Smooth muscle cell (in vitro differentiated cells): ENCODE data around the gene EEIG2. TPM values are rescaled to one million over a fixed set of nuclear protein-coding genes. Genes with fewer than 3 reads are reported as not detected.

Experiments
- DNase-seq: peaks from one replicate; lab custom pipeline; 2025; ENCODE audit not compliant: unreplicated experiment; lab: John Stamatoyannopoulos, UW
- H2AFZ ChIP-seq: fragments of 200-600 bp; sonication (generic); 2 replicates; pipeline ENCODE4 v1.6.0; 2016; ENCODE audit warnings: antibody characterized with exemption, low read depth, mild to moderate bottlenecking
- H3F3A ChIP-seq: fragments of 200-600 bp; sonication (generic); 2 replicates; pipeline ENCODE4 v1.6.0; 2017; ENCODE audit warnings: antibody characterized with exemption, low read depth
- H3K27ac ChIP-seq: fragments of 200-600 bp; sonication (generic); 2 replicates; pipeline ENCODE4 v1.5.1; 2016; ENCODE audit warnings: low read depth, mild to moderate bottlenecking
- H3K27me3 ChIP-seq: fragments of 200-600 bp; sonication (generic); 2 replicates; pipeline ENCODE4 v1.6.1; 2016; ENCODE audit warnings: low read depth, mild to moderate bottlenecking
- H3K36me3 ChIP-seq: fragments of 200-600 bp; sonication (generic); 2 replicates; pipeline ENCODE4 v1.5.1; 2016; ENCODE audit warnings: low read depth
- H3K4me1 ChIP-seq: fragments of 200-600 bp; sonication (generic); 2 replicates; pipeline ENCODE4 v1.5.1; 2016; ENCODE audit warnings: low read depth
- H3K4me2 ChIP-seq: fragments of 200-600 bp; sonication (generic); 2 replicates; pipeline ENCODE4 v1.6.0; 2016; ENCODE audit warnings: mild to moderate bottlenecking
- H3K4me3 ChIP-seq: fragments of 200-600 bp; sonication (generic); 2 replicates; pipeline ENCODE4 v1.5.1; 2016; ENCODE audit warnings: mild to moderate bottlenecking
- H3K79me2 ChIP-seq: fragments of 200-600 bp; sonication (generic); 2 replicates; pipeline ENCODE4 v1.6.0; 2016; ENCODE audit warnings: low read depth, mild to moderate bottlenecking
- H3K9ac ChIP-seq: fragments of 200-600 bp; sonication (generic); 2 replicates; pipeline ENCODE4 v1.6.0; 2016; ENCODE audit warnings: low read depth
- H3K9me3 ChIP-seq: fragments of 200-600 bp; sonication (generic); replicated peaks from 2 replicates; pipeline ENCODE4 v1.5.1; 2016; ENCODE audit warnings: low read depth
- H4K20me1 ChIP-seq: fragments of 200-600 bp; sonication (generic); 2 replicates; pipeline ENCODE4 v1.6.0; 2016; ENCODE audit warnings: low read depth
- whole genome bisulfite sequencing: methylation state at CpG from one replicate; pipeline ENCODE4 v1.1.7; 2016; ENCODE audit warnings: low lambda C conversion rate; 5-methylcytosine and 5-hydroxymethylcytosine counted together
- polyA plus RNA-seq: library from polyadenylated mRNA; unstranded; fragments of >200 nt; fragmentation: Nextera tagmentation; extraction: Ambion mirVana; gene quantifications from 2 replicates; pipeline ENCODE4 v1.2.1, GENCODE V29; 2016
- total RNA-seq: library from RNA; depleted of rRNA; stranded (reverse); fragments of >200 nt; gene quantifications from 2 replicates; pipeline ENCODE4 v1.2.3, GENCODE V29; 2014
- TF ChIP-seq, protein P1 (sequence below): fragments of 200-600 bp; sonication (generic); IDR thresholded peaks from 2 replicates; pipeline ENCODE4 v1.5.1; 2017; ENCODE audit warnings: borderline replicate concordance, mild to moderate bottlenecking, antibody characterized with exemption; ENCODE audit not compliant: insufficient read depth, poor library complexity, severe bottlenecking

Gene EEIG2
- total and polyA plus RNA-seq, 2 experiments from 2014 or later = 3.7 to 8.0 TPM

GRCh38 chr1:108570128-108570527 is 10.2 kb downstream of the EEIG2 start:
- no peak for DNase-seq
- H3K9ac ChIP-seq = no peak overlapping the region
- H3K4me2 ChIP-seq = no peak overlapping the region
- H2AFZ ChIP-seq = no peak overlapping the region
- H3K9me3 ChIP-seq = no peaks in the 10 kb centered on the region
- H3K79me2 ChIP-seq = peaks cover 33% of the 10 kb centered on the region
- no peaks in the 10 kb centered on the region for H3K36me3 ChIP-seq
- peaks cover 20% of the 10 kb centered on the region for H4K20me1 ChIP-seq
- H3K4me3 ChIP-seq = no peak overlapping the region
- no peaks in the 10 kb centered on the region for H3K4me1 ChIP-seq
- no peak overlapping the region for H3K27ac ChIP-seq
- TF ChIP-seq, protein P1, sequence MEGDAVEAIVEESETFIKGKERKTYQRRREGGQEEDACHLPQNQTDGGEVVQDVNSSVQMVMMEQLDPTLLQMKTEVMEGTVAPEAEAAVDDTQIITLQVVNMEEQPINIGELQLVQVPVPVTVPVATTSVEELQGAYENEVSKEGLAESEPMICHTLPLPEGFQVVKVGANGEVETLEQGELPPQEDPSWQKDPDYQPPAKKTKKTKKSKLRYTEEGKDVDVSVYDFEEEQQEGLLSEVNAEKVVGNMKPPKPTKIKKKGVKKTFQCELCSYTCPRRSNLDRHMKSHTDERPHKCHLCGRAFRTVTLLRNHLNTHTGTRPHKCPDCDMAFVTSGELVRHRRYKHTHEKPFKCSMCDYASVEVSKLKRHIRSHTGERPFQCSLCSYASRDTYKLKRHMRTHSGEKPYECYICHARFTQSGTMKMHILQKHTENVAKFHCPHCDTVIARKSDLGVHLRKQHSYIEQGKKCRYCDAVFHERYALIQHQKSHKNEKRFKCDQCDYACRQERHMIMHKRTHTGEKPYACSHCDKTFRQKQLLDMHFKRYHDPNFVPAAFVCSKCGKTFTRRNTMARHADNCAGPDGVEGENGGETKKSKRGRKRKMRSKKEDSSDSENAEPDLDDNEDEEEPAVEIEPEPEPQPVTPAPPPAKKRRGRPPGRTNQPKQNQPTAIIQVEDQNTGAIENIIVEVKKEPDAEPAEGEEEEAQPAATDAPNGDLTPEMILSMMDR = peak; percentile 11
- H3K27me3 ChIP-seq = no peaks in the 10 kb centered on the region
- peaks cover 5% of the 10 kb centered on the region for H3F3A ChIP-seq

- H3K36me3 ChIP-seq = no peaks in the 10 kb centered on the region
- no peaks in the 10 kb centered on the region for H3K4me1 ChIP-seq
- peaks cover 5% of the 10 kb centered on the region for H3F3A ChIP-seq
- H3K27me3 ChIP-seq = no peaks in the 10 kb centered on the region
- DNase-seq = no peak
- H3K4me2 ChIP-seq = no peak overlapping the region
- H4K20me1 ChIP-seq = peaks cover 20% of the 10 kb centered on the region
- no peak overlapping the region for H2AFZ ChIP-seq
- no peaks in the 10 kb centered on the region for H3K9me3 ChIP-seq
- no peak overlapping the region for H3K9ac ChIP-seq
- 70% methylated on average over 7 of the region's 7 CpGs for WGBS
- TF ChIP-seq, protein P1 = no peak
- peaks cover 24% of the 10 kb centered on the region for H3K79me2 ChIP-seq
- no peak overlapping the region for H3K4me3 ChIP-seq
- H3K27ac ChIP-seq = no peak overlapping the region
Measured at GRCh38 chr1:108570998-108571401, 11.1 kb downstream of the EEIG2 start.

DNA sequence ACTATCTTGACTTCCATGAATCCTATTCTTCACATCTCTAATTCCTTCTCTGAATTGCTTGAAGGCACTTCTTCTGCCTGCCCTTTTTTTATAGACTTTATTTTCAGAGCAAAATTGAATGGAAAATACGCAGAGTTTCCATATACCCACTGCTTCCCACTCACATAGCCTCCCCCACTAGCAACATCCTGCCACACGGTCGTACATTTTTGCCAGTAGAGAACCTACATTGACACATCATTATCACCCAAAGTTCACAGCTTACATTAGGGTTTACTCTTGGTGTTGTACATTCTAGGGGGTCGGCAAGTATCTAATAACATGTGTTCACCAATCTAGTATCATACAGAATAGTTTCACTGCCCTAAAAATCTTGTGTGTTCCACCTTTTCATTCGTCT is 12.3 kb downstream of the EEIG2 start:
- Histone ChIP-seq H2AFZ (no peak overlapping the region), H3K4me1 (no peaks in the 10 kb centered on the region), H3K9me3 (no peaks in the 10 kb centered on the region), H3K27ac (no peak overlapping the region), H4K20me1 (peaks cover 19% of the 10 kb centered on the region), H3K4me2 (no peak overlapping the region), H3K27me3 (no peaks in the 10 kb centered on the region), H3K9ac (no peak overlapping the region), H3K79me2 (peaks cover 18% of the 10 kb centered on the region), H3K4me3 (no peak overlapping the region), H3F3A (peaks cover 5% of the 10 kb centered on the region), H3K36me3 (no peaks in the 10 kb centered on the region)
- TF ChIP-seq, protein P1 = no peak
- DNase-seq = no peak
- WGBS = 92% methylated on average over 5 of the region's 5 CpGs

- H3K36me3 ChIP-seq = no peaks in the 10 kb centered on the region
- no peaks in the 10 kb centered on the region for H3K27me3 ChIP-seq
- H3K4me2 ChIP-seq = no peak overlapping the region
- no peak overlapping the region for H3K27ac ChIP-seq
- H3K4me3 ChIP-seq = no peak overlapping the region
- H3K79me2 ChIP-seq = peaks cover 18% of the 10 kb centered on the region
- DNase-seq = no peak
- H2AFZ ChIP-seq = no peak overlapping the region
- peaks cover 11% of the 10 kb centered on the region for H4K20me1 ChIP-seq
- 100% methylated on average over 2 of the region's 2 CpGs for WGBS
- TF ChIP-seq, protein P1 = no peak
- H3F3A ChIP-seq = peaks cover 5% of the 10 kb centered on the region
- H3K4me1 ChIP-seq = no peaks in the 10 kb centered on the region
- H3K9me3 ChIP-seq = no peaks in the 10 kb centered on the region
- H3K9ac ChIP-seq = no peak overlapping the region
Measured at GRCh38 chr1:108573183-108573582, 13.3 kb downstream of the EEIG2 start.
